ENCODE results near the gene KDM4B. TPM values are rescaled to one million over a fixed set of nuclear protein-coding genes. Genes with fewer than 3 reads are reported as not detected.
A peak's percentile ranks its signal among the peaks of the same experiment; 100 is the strongest.

Gene KDM4B
- total and polyA plus RNA-seq, 2 donors (not counting 1 experiment from before 2014, with no cell fraction given) = 75.5 to 205 TPM

DNA sequence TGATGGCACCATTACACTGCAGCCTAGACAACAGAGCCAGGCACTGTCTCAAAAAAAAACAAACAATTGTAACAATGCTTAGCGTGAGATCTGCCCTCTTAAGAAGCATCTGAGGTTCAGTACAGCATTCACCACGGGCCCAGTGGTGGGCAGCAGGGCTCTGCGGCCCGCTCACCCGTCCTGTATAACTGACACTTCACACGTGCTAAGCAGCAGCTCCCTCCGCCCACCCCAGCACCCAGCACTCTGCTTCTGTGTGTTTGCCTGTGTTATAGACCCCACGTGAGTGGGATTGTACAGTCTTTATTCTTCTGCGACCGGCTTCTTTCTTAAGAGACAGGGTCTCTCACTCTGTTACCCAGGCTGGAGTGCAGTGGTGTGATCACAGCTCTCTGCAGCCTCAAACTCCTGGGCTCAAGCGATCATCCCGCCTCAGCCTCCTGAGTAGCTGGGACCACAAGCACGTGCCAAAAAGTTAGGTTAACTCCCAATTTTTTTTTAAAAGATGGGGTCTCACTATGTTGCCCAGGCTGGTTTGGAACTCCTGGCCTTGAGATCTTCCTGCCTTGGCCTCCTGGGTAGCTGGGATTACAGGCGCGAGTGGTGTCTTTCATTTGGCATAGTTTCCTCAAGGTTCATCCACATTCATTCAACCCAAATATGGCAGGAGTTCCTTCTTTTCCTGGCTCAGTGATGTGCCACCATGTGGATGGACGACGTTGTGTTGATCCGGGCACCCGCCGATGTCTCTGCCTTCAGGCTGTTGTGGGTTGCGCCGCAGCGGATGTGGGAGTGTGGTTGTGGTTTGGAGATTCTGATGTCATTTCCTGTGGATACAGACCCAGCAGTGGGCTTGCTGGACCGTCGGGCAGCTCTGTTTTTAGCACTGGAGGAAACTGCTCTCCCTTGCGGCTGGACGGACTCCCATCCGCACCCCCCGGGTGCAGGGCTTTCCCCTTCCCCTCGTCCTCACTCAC is 170.0 kb downstream of the KDM4B start:
- peak overlapping the region; percentile 59 to 63 for H3K27ac ChIP-seq (ENCODE audit: low read length in 2 of 2)
- Mint-ChIP-seq H3K27ac (peak overlapping the region; percentile 97), H3K4me1 (peaks cover 75% of the 10 kb centered on the region), H3K4me3 (peak overlapping the region; percentile 85), H3K9me3 (ENCODE audit: insufficient read depth) (no peaks in the 10 kb centered on the region), H3K27me3 (no peaks in the 10 kb centered on the region)
- peak overlapping the region; percentile 37 for H3K9ac ChIP-seq (ENCODE audit: low read length)
- ATAC-seq (ENCODE audit: low read depth) (peak; percentile 68), DNase-seq (peak; percentile 90)
- H3K79me2 ChIP-seq (ENCODE audit: control insufficient read depth, insufficient read depth, low read length) = peaks cover 97% of the 10 kb centered on the region
- no peak overlapping the region for H2AFZ ChIP-seq (ENCODE audit: insufficient read depth, low read depth, low read length, poor library complexity, severe bottlenecking)
- peaks cover 0 to 99% of the 10 kb centered on the region in 2 experiments for H3K36me3 ChIP-seq (replicated peaks in 1 of 2; ENCODE audit: control extremely low read depth in 1 of 2, control insufficient read depth in 1 of 2, extremely low read depth in 1 of 2, insufficient read depth in 2 of 2, low read length in 1 of 2)
- intact Hi-C loops (cut with micrococcal nuclease) = loop anchor here (1.0 to 10.0 kb wide), 2 partner anchors 9 to 486 kb away; partner anchors contain the start of genes SAFB and SAFB2
- H3K27me3 ChIP-seq (replicated peaks in 1 of 4; ENCODE audit: control extremely low read depth in 1 of 4, control insufficient read depth in 3 of 4, insufficient read depth in 4 of 4, low read length in 3 of 4) = no peaks in the 10 kb centered on the region
- peak overlapping the region in 4 of 5 experiments; percentile 1 to 40 (median 20) for H3K4me3 ChIP-seq (ENCODE audit: control extremely low read depth in 1 of 5, extremely low read depth in 1 of 5, insufficient read depth in 1 of 5, low read depth in 2 of 5, low read length in 4 of 5)
- ChIA-PET POLR2A (interaction anchor here (1.1 to 2.0 kb wide), 4 partner anchors 8 to 89 kb away, joined by 3 to 10 read pairs (median 4); no protein-coding TSS in a partner anchor), CTCF (interaction anchor here (0.6 to 4.5 kb wide), 10 partner anchors 8 to 329 kb away, joined by 3 to 47 read pairs (median 4); no protein-coding TSS in a partner anchor)
- H3K9me3 ChIP-seq (ENCODE audit: control extremely low read depth in 1 of 3, control insufficient read depth in 2 of 3, insufficient read depth in 1 of 3, low read length in 2 of 3) = no peaks in the 10 kb centered on the region
- peaks cover 98% of the 10 kb centered on the region for H4K20me1 ChIP-seq (ENCODE audit: control insufficient read depth, insufficient read depth, low read length, poor library complexity, severe bottlenecking)
- 35% methylated on average over 26 of the region's 30 CpGs for WGBS (ENCODE audit: insufficient coverage)
- H3K4me2 ChIP-seq (replicated peaks; ENCODE audit: low read depth, low read length, poor library complexity, severe bottlenecking) = peak overlapping the region; percentile 73
- H3K4me1 ChIP-seq (ENCODE audit: control insufficient read depth in 2 of 2, insufficient read depth in 2 of 2, low read length in 2 of 2) = peaks cover 70 to 99% of the 10 kb centered on the region in 2 donors
- TF ChIP-seq EZH2 (IDR thresholded peaks at IDR 0.05; ENCODE audit: borderline replicate concordance, insufficient read depth, low read depth, low read length, poor library complexity, severe bottlenecking) = no peak
- TF ChIP-seq, protein P1, sequence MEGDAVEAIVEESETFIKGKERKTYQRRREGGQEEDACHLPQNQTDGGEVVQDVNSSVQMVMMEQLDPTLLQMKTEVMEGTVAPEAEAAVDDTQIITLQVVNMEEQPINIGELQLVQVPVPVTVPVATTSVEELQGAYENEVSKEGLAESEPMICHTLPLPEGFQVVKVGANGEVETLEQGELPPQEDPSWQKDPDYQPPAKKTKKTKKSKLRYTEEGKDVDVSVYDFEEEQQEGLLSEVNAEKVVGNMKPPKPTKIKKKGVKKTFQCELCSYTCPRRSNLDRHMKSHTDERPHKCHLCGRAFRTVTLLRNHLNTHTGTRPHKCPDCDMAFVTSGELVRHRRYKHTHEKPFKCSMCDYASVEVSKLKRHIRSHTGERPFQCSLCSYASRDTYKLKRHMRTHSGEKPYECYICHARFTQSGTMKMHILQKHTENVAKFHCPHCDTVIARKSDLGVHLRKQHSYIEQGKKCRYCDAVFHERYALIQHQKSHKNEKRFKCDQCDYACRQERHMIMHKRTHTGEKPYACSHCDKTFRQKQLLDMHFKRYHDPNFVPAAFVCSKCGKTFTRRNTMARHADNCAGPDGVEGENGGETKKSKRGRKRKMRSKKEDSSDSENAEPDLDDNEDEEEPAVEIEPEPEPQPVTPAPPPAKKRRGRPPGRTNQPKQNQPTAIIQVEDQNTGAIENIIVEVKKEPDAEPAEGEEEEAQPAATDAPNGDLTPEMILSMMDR (IDR thresholded peaks at IDR 0.05) = peak; percentile 13

Measured in B cell (primary cell).